ENCODE results near the gene CIT. TPM values are rescaled to one million over a fixed set of nuclear protein-coding genes. Genes with fewer than 3 reads are reported as not detected.

Gene CIT
- total RNA-seq, 4 donors from 2014 or later = under 0.01 to 28.1 (median 5.8) TPM

DNA sequence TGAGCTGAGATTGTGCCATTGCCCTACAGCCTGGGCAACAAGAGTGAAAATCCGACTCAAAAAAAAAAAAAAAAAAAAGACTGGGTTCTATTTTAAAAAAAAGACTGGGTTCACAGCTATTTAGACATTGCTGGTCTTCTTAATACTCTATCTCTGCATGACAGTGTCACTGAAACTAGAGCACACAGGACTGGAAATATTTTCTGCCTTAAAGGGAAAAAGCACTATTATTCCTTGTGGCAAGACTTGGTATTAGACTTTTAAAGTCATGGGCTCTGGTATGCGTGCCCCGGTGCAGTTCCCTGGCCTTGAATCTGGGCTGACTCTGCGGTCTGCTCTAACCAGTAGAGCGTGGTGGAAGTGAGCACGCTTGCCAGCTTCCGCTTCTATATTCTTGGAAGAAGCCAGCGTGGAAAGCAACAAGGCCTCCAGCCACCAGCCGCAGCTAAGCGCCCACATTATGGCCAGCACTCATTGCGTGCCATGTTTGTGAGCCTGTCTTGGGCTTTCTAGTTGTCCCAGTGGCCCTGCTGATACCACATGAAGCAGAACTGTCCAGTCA is 177.8 kb downstream of the CIT start:
- H3K36me3 ChIP-seq = no peaks in the 10 kb centered on the region
- H3K9me3 ChIP-seq = no peaks in the 10 kb centered on the region
- no peak for TF ChIP-seq CTCF (IDR thresholded peaks at IDR 0.05)
- TF ChIP-seq POLR2A (IDR thresholded peaks at IDR 0.05) = no peak
- H3K27me3 ChIP-seq = no peaks in the 10 kb centered on the region
- intact Hi-C loops (cut with DNase I; ENCODE audit: low total_unique reads) = no loop called here
- H3K4me3 ChIP-seq = no peak overlapping the region
- H3K27ac ChIP-seq = no peak overlapping the region
- DNase-seq = no peak
- no peaks in the 10 kb centered on the region for H3K4me1 ChIP-seq

GRCh38 chr12:119696943-119697342 is 180.2 kb downstream of the CIT start:
- Histone ChIP-seq H3K36me3 (no peaks in the 10 kb centered on the region), H3K27ac (no peak overlapping the region), H3K4me3 (no peak overlapping the region), H3K9me3 (no peaks in the 10 kb centered on the region), H3K4me1 (peaks cover 0 to 6% of the 10 kb centered on the region in 2 donors), H3K27me3 (no peaks in the 10 kb centered on the region)
- no peak for TF ChIP-seq CTCF (IDR thresholded peaks at IDR 0.05)
- no peak for TF ChIP-seq POLR2A (IDR thresholded peaks at IDR 0.05)
- DNase-seq = no peak
- intact Hi-C loops (cut with DNase I; ENCODE audit: low total_unique reads) = no loop called here

DNA sequence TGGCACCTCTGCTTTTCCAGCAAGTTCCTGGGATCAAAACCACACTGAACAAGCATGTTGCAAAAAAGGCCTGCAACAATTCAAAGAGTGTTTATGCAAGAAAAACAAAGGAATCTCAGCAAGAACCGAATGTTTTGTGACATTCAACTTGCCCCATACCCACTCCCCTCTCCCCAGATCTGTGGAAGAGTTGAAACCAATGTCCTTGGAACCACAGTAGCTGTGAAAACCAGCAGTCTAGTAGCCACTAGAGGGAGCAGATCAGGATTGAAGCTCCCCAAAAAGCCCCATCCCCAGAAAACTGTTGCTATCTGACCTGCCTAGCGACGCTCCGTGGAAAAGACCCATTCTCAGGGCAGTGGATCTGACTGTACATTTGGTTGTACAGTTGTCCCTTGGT is 182.1 kb downstream of the CIT start:
- H3K4me3 ChIP-seq = no peak overlapping the region
- DNase-seq = no peak
- H3K9me3 ChIP-seq = no peaks in the 10 kb centered on the region
- peaks cover 0 to 6% of the 10 kb centered on the region in 2 donors for H3K4me1 ChIP-seq
- no peaks in the 10 kb centered on the region for H3K27me3 ChIP-seq
- intact Hi-C loops (cut with DNase I; ENCODE audit: low total_unique reads) = no loop called here
- no peaks in the 10 kb centered on the region for H3K36me3 ChIP-seq
- no peak for TF ChIP-seq CTCF (IDR thresholded peaks at IDR 0.05)
- TF ChIP-seq POLR2A (IDR thresholded peaks at IDR 0.05) = no peak
- H3K27ac ChIP-seq = no peak overlapping the region

- Histone ChIP-seq H3K9me3 (no peaks in the 10 kb centered on the region), H3K4me1 (peaks cover 0 to 6% of the 10 kb centered on the region in 2 donors), H3K27ac (no peak overlapping the region), H3K4me3 (no peak overlapping the region), H3K36me3 (no peaks in the 10 kb centered on the region), H3K27me3 (no peaks in the 10 kb centered on the region)
- intact Hi-C loops (cut with DNase I; ENCODE audit: low total_unique reads) = no loop called here
- TF ChIP-seq POLR2A (IDR thresholded peaks at IDR 0.05) (no peak), CTCF (IDR thresholded peaks at IDR 0.05) (no peak)
- DNase-seq = no peak
These were observed 183.0 kb downstream of the CIT start for GRCh38 chr12:119694111-119694510.

GRCh38 chr12:119693511-119693910 is 183.6 kb downstream of the CIT start:
- intact Hi-C loops (cut with DNase I; ENCODE audit: low total_unique reads) = no loop called here
- Histone ChIP-seq H3K9me3 (no peaks in the 10 kb centered on the region), H3K4me1 (peaks cover 0 to 6% of the 10 kb centered on the region in 2 donors), H3K36me3 (no peaks in the 10 kb centered on the region), H3K27ac (peak overlapping the region in 1 of 2 donors; percentile 36), H3K27me3 (no peaks in the 10 kb centered on the region), H3K4me3 (no peak overlapping the region)
- TF ChIP-seq POLR2A (IDR thresholded peaks at IDR 0.05) (no peak), CTCF (IDR thresholded peaks at IDR 0.05) (no peak)
- DNase-seq = no peak
